Embryonic facial prominence (tissue), 1 donor: ENCODE measurements around the gene CLEC1B.
"Not testable (repeated sequence)": the region's sequence is repeated elsewhere in the genome, so short reads cannot be mapped to it uniquely, and the experiment has no call there.

Experiments used
- DNase-seq: peaks from one replicate; pipeline ENCODE4 v3.0.0-alpha.2; 2016; ENCODE audit errors: extremely low spot score

CLEC1B gene

DNA sequence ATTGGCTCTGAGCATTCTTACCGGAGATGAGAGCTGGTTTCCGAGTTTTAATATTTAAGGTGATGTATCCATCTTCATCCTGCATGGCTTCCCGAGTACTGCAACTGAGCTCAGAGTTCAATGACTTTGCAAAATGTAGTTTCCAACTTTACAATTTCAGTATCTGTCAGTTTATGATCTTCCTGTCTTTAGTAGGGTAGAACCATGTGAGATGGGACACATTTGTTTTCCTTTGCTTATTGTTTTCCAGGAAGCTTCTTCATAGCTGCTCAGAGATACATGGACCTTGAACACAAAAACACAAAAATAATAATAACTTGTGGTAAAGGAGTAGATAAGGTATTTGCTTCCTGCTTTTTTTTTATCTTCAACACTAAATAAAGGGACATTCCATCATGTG is at the start of gene CLEC1B:
Gene CLEC1B (minus strand): TSS at position 106 of the 400 bp plus-strand sequence. CDS start 21 bp downstream, at position 85.
- DNase-seq, result no peak

DNA sequence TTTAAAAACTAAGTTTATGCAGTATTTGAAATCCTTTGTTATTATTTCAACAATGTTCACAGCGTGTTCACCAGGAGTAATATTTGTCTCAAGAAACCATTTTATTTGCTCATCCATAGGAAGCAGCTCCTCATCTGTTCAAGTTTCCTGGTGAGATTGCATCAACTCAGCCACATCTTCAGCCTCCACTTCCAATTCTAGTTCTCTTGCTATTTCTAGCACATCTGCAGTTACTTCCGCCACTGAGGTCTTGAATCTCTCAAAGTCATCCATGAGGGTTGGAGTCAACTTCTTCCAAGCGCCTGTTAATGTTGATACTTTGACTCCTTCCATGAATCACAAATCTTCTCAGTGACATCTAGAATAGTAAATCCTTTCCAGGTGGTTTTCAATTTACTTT is 49.6 kb upstream of the CLEC1B start:
- no peak for DNase-seq

DNA sequence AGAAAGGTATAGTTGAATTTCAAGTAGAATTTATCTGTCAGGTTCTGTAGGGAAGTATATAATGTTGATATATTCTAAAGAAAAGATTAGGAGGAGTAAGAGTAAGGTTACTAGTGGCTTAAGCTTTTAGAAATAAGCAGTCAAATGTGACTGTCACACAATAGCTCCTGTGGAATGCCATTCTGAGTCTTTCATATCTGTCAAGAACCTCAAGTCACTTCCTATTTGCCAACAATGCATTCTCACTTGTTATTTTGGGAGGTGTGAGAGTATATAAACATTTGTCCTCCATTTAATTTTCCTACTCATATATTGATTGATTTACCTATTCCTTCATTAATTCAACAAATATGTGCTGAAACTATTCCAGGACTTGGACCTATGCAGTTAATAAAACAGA is 43.2 kb upstream of the CLEC1B start:
- DNase-seq, result no peak

DNA sequence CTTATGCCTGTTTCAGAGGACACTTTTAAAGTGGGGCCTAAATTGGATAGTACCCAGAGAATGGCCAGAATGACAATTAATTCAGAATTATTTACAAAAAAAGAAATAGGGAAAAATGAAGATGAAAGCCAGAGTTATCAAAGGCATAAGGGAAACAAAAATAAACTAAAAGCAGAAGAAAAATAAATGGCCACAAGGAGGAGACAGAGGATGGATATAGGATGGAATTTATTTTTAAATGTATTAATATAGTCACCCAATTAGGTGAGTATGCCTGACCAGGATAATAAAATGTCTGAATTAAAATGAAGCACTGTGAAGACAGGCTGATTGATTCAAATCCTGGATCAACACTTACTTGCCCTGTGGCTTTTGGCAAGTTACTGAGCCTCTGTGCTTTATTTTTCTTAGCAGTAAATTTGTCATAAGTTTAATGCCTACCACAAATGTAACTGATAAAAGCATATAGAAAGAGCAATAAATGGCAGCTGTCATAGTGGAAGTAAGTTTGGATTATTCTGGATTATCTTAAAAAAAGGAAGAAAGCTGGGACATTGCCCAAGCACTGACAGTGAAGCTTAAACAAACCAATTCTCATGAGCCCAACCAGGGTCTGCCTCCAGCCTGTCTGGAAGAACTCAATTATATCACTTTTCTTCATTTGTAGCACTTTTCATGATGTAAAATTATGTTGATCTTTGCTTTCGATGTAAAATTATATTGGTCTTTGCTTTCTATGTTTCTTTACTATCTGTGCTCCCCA is 35.0 kb upstream of the CLEC1B start:
- DNase-seq, result no peak

DNA sequence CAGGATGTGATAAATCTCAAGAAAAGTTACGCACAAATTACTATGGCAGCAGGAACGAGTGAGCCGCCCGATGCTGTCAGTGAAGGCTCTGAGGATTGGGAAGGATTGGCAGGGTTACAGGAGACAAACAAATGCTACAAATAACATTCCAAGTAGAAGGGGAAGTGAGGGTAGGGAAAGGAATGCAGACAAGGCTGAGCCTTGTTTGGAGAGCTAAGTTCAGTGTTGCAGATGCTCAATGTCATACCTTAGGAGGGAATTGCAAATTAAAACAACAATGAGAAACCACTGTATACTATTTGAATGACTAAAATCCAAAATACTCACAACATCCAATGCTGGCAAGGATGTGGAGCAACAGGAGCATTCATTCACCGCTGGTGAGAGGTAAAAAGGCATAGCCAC is 32.9 kb upstream of the CLEC1B start:
- DNase-seq, result no peak

DNA sequence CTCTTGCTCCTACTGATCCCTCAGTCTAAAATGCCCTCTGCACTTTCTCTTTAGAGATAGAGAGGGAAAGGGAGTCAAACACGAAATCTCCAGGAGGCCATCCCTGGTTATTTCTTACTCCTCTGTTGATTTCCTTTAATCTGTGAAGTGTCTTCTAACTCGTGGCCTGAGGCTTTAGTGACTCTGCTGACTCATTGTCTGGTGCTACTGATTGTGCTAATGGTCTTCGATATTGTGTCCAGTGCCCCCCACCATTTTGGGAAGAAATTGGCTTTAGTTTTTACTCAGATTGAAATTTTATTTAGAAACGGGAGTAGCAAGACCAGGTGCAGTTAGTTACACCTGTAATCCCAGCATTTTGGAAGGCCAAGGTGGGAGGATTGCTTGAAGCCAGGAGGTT is 32.4 kb upstream of the CLEC1B start:
- DNase-seq, result no peak

DNA sequence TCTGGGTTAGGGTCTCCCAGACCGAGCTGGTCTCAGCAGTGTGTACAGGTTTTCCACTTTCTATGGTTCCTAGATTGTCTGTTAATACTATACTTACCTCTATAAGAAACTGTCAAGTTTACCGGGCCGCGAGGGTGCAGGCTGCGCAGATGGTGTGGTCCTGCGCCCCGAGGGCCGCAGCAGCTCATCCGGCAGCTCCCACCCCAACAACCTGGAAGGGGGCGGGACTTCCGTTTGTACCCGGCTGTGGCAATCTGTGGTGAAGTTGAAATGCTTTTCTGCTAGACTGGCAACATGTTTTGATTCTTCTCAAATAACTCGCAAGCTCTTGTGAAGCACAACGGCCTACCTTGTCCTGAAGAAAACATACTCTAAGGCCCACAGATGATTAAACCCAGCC is 31.5 kb upstream of the CLEC1B start, which contains the start of gene CLEC9A:
Gene CLEC9A (plus strand): TSS at position 237 of the 400 bp plus-strand sequence. CDS start 22,006 bp downstream, outside the sequence.
- DNase-seq, result no peak

DNA sequence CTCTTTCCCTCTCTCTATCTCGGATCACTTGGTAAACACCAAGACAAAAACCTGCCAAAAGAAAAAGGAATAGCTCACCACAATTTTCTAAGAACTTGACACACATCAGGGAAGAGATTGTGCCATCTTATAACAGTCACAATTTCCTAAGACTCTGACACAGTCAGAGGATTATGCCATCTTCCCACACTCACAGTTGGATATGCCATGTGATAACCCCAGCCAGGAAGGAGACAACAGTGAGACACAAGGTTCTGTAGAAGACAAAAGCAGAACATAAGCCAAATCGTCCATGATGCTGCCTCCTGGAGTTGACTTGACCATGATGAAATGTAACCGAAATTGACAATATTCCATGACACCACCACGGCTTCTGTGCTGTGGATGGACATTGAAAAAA is 28.8 kb upstream of the CLEC1B start:
- no peak for DNase-seq

DNA sequence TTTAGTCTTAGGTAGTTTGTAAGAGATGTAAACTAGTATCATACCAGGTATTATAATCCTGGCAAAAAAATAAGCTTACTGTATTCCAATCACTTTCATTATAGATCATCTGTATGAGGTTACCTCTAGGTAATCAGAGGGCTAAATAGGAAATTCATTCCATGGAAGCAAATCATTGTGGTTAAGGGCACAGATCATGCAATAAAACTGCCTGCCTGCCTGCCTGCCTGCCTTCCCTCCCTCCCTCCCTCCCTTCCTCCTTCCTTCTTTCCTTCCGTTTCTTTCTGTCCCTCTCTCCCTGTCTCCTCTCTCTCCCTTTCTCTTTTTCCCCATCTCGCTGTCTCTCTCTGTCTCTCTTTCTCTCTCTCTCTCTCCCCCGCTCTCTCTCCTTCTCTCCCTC is 28.4 kb upstream of the CLEC1B start:
- DNase-seq, result no peak

DNA sequence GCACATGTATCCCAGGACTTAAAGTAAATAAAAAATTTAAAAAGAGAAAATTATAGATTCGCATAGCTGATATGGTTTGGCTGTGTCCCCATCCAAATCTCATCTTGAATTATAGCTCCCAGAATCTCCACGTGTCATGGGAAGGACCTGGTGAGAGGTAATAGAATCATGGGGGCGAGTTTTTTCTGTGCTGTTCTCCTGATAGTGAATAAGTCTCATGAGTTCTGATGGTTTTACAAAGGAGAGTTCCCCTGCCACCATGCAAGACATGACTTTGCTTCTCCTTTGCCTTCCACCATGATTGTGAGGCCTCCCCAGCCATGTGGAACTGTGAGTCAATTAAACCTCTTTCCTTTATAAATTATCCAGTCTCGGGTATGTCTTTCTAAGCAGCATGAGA is 27.7 kb upstream of the CLEC1B start:
- not testable (repeated sequence) for DNase-seq

DNA sequence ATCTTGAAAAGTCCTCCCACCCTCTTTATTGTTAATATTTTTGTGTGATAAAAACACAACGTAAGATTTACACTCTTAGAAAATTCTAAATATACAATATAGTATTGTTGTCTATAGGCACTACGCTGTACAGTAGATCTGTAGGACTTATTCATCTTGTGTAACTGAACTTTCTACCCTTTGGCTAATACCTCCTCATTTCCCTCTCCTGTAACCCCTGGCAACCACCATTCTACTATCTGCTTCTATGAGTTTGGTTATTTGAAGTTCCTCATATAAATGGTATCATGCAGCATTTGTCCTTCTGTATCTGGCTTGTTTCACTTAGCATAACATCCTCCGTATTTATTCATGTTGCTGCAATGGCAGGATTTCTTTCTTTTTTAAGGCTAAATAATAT is 26.3 kb upstream of the CLEC1B start:
- no peak for DNase-seq

DNA sequence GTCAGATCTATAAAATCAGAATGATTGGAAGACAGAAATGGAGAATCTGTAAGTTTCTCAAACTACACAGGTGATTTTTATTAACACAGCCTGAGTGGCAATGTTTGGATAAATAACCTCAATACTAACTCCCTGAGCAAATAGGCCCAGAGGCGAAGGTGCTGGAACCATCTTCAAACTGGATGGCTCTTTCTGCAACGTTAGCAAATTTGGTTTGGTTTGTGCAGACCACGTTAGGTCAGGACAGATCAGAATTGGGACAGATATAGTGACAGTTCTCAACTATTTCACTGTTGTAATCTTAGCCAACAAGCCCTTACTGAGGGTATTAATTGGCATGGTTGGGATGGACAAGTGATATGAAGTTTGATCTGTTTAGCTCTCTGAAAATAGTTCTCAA is 22.4 kb upstream of the CLEC1B start:
- no peak for DNase-seq

DNA sequence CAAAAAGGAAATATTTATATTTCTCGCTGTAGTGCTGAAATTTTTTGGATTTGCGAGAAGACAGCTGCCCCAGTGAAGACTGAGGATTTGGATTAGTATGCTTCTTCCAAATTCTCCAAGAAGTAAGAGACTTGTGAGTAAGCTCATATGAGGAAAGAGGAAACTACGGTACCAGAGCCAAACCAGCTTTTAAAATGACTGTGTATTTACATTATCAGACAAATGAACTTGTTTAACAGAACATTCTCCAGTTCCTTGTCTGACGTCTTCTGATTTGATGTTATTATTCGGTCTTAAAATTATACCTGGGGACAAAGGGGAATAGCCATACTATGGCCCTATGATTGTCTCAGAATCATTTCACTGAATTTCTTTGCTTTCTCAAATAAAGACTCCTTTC is 19.5 kb upstream of the CLEC1B start:
- no peak for DNase-seq

DNA sequence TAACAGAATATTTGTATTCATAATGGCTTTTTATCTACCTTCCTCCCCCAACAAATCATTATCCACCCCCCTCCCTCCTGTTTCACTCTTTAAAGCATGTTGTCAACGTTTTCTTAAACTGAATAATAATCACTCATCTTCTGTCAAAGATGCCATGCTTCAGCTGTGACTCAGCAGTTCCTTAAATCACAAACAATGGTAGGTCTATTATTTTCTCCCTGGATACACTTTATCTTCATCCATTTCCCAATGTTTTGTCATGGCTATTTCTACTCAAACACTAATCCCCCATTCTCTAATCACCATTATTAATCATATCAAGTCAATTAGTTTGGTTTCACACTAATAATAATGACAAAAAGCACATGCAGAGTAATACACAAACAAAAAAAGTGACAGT is 18.0 kb upstream of the CLEC1B start:
- DNase-seq, result no peak

DNA sequence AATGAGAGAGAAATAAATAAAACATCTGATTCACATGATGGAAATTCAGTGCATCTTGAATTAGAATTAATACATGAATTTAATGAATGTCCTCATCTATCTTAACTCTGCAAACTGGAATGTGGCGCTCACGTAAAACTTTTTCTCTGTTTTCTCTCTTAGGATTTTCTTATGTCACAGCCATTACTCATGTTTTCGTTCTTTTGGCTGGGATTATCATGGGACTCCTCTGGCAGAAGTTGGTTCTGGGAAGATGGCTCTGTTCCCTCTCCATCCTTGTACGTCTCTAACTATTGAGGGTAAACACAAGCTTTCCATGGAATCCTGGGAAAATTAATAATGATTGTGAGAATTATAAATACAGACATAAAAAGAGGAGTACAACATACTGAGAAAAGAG is 16.5 kb upstream of the CLEC1B start:
- no peak for DNase-seq

DNA sequence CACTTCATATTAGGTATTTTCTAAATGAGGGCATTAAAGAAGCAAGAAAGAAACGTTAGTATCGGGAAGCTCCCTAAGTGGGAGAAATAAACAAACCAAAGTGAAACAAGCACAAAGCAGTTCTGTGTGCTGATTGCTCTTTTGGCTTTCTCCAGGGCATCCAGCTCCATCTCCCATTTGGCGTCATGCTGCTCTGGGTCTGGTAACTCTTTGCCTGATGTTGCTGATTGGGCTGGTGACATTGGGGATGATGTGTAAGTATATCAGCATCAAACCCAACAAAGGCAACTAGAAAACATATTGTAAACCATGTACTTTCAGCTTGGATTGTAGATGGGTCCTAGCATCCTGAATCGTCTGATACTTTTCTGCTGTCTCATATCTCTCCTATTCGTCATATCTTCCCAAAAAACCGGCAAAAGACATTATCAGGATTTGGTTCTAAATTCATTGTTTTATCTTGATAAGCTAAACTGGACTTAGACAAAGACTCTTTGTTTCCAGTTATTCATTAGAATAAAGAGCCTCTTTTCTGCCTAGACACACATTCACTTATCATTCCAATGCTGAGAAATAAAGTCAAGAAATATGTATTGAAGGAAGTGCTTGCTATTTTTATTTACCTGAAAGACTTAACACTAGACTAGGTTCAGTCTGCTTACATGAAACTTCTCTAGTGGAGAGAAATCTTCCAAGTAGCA is 13.9 kb upstream of the CLEC1B start:
- DNase-seq, result no peak

DNA sequence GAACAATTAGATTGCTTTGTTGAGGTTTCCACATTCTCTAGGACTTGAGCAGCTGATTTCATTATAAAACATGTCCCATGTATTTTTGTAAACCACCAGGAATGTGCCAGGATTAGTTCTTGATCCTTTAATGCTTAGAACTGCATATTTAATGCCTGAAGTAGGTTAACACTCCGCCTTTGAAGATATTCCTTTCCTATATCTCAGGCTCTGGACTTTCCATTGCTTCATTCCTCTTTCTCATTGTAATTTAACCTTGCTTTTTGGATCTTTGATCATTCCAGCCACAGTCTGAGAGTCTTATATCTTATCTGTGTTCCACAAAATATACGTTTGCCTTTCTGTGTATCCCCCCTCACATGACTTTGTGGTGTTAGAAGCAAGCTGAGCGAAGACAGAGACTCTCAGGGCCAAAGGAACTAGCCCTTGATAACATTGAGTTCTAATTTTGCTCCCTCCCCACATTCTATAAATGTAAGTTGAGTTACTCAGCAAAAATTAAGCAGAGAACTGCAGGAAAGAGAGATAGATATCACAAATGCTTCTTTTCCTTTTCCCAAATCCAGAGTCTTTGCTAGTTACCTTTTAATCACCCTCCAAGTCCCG is 2.4 kb upstream of the CLEC1B start:
- no peak for DNase-seq

DNA sequence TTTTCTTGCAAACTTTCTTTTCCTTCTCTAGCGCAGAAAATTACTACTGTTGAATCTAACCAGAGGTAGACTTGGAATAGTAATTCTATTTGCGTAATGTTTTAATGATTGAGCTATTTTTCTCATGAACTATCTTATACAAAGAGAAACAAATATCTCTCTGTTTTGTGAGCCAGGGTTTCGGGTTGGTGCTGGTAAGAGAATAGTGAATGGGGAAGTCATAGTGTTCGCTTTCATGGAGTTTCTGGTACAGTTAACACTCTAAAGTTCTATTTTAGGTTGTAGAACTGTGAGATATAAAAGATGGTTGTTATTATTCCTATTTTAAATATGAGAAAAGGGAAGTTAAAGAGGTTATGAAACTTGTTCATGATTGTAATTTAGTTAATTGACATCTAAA is 6.6 kb downstream of the CLEC1B start:
- DNase-seq, result no peak

DNA sequence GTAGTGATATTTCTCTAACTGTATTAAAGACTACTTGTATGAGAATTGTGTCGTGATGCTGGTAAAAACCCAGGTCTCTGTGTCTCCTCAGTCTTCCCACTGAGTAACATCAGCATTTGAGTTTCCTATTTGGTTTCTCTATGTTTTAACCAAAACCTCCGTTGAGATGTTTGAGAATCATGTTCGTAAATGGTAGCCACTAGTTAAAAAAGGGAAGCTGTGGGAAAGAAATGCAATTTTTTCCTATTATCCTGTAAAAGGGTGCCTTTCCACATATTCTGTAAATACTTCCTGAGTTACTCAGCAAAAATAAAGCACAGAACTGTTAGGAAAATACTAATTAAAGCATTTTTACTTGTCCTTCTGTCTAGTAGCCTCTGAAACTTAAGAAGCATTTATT is 7.0 kb downstream of the CLEC1B start:
- DNase-seq, result no peak

DNA sequence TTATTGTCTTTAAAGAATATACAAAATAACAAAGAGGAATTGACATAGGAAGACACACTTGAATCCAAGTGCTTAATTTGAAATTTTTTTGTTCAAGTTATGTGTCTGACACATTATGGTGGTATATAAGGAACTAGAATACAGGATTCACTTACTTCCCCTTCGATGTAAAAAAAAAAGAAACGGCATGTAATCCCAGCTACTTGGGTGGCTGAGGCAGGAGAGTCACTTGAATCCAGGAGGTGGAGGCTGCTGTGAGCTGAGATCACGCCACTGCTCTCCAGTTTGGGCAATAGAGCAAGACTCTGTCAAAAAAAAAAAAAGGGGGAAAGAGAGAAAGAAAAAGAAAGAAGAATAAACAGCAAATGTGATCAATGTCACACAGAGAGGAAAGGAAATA is 18.8 kb downstream of the CLEC1B start:
- no peak for DNase-seq

DNA sequence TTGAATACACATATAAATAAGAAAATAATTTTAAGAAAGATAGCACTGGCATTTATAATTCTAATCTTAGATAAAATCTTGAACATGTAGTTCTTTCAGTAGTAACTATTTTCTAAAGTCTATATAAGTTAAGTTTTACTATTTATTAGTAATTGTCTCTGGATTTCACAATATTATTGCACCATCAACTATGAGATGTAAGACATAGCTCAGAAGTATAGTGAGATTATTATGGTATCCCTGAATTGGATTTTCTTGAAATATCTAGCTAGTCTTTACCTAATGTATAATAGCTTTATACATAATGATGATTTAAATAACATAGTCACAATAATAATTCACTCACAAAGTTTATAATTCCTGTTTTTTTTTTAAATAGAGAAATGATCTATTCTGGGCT is 21.0 kb downstream of the CLEC1B start:
- DNase-seq, result no peak

DNA sequence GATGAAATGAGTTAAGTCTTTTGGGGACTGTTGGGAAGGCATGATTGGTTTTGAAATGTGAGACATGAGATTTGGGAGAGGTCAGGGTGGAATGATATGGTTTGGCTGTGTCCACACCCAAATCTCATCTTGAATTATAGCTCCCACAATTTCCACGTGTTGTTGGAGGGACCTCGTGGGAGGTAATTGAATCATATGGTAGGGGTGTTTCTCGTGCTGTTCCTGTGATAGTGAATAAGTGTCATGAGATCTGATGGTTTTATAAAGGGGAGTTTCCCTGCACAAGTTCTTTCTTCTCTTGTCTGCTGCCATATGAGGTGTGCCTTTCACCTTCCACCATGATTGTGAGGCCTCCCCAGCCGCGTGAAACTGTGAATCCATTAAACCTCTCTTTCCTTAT is 22.3 kb downstream of the CLEC1B start:
- not testable (repeated sequence) for DNase-seq

DNA sequence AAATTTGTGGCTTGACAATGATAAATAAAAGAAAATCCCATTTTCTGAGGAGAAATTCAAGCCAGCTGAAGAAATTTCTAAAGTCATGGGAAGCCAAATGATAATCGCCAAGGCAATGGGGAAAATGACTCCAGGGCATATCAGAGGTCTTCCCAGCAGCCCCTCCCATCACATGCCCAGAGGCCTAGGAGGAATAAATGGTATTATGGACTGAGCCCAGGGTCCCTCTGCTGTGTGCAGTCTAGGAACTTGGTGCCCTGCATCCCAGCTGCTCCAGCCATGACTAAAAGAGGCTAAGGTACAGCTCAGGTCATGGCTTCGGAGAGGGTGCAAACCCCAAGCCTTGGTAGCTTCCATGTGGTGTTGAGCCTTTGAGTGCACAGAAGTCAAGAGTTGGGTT is 23.3 kb downstream of the CLEC1B start:
- DNase-seq, result no peak
